Measurements from ENCODE around the gene SLC22A1. TPM values are rescaled to one million over a fixed set of nuclear protein-coding genes. Genes with fewer than 3 reads are reported as not detected.

The SLC22A1 gene
- total and polyA plus RNA-seq, 10 of the 15 experiments (the other 5 are each of a cell fraction or from before 2014, with no cell fraction given): 0.09 to 0.28 (median 0.15) TPM; not detected in 3

DNA sequence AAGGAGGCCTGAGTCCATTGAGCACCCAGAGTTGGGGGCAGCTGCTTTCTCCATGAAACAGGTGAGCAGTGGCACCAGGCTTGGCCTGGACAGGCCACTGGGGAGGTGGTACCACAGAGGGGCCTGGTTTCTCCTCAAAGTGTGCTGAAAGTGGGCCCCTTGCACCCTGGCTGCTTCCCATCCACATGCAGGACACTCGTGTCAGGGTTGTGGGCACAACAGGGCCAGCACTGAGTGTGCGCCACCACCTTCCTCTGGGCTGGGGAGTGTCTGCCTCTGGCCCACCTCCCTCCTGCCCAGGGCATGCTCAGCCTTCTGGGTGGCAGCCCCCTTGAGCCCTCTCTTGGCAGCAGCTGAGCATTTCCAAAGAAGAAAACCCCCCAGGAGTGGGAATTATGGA lies 5.2 kb upstream of the SLC22A1 start:
- ATAC-seq (no peak), DNase-seq (ENCODE audit: low read depth, low spot score) (no peak), FAIRE-seq (no peak)
- in situ Hi-C loops (cut with MboI) (no loop called here), intact Hi-C loops (cut with micrococcal nuclease; ENCODE audit: unreplicated experiment) (no loop called here)
- no peaks in the 10 kb centered on the region for H3K4me1 ChIP-seq (ENCODE audit: control insufficient read depth, insufficient read depth, low read length)
- WGBS (ENCODE audit: insufficient coverage, insufficient replicate concordance, low lambda C conversion rate, missing lambda C conversion rate): 69% methylated on average over 2 of the region's 2 CpGs
- no peaks in the 10 kb centered on the region for H3K36me3 ChIP-seq (ENCODE audit: control insufficient read depth in 2 of 2, insufficient read depth in 2 of 2, low read length in 1 of 2)
- H3K4me3 ChIP-seq: no peak overlapping the region
- ChIA-PET POLR2A (no interaction called here), CTCF (no interaction called here), SMC1A (ENCODE audit: uncharacterized antibody, unreplicated experiment) (no interaction called here), RAD21 (ENCODE audit: unreplicated experiment) (no interaction called here)
- no peak overlapping the region for H2AFZ ChIP-seq (ENCODE audit: control insufficient read depth, low read depth, low read length)
- H3K9ac ChIP-seq (ENCODE audit: control insufficient read depth, insufficient read depth, low read length): no peak overlapping the region
- H3K79me2 ChIP-seq (ENCODE audit: control insufficient read depth, insufficient read depth, low read length): no peaks in the 10 kb centered on the region
- no peak overlapping the region for H3K4me2 ChIP-seq (ENCODE audit: control insufficient read depth, insufficient read depth)
- BruUV-seq (replicated peaks): no TSS peak
- H3K27me3 ChIP-seq (replicated peaks in 1 of 2; ENCODE audit: control insufficient read depth in 2 of 2, insufficient read depth in 2 of 2, low read length in 1 of 2): no peaks in the 10 kb centered on the region
- H3K9me3 ChIP-seq (replicated peaks; ENCODE audit: control insufficient read depth, insufficient read depth, low read length): no peaks in the 10 kb centered on the region; the same call in 2 of the 3 replicates
- H4K20me1 ChIP-seq (ENCODE audit: control insufficient read depth, insufficient read depth): no peaks in the 10 kb centered on the region
- H3K27ac ChIP-seq (ENCODE audit: control insufficient read depth, insufficient read depth): no peak overlapping the region
- TF ChIP-seq EED (IDR thresholded peaks at IDR 0.05; ENCODE audit: low read depth) (no peak), PML (IDR thresholded peaks at IDR 0.05; ENCODE audit: low read length) (no peak), WRNIP1 (IDR thresholded peaks at IDR 0.05; ENCODE audit: borderline replicate concordance, low read depth, low read length) (no peak), TBL1XR1 (IDR thresholded peaks at IDR 0.05; ENCODE audit: low read depth, low read length) (no peak), EGR1 (IDR thresholded peaks at IDR 0.05; ENCODE audit: borderline replicate concordance in 1 of 2, low read depth in 2 of 2, low read length in 2 of 2) (no peak), ZSCAN29 (IDR thresholded peaks at IDR 0.05) (no peak), MTA3 (IDR thresholded peaks at IDR 0.05; ENCODE audit: borderline replicate concordance, low read length) (no peak)
- TF ChIP-seq, protein P1, sequence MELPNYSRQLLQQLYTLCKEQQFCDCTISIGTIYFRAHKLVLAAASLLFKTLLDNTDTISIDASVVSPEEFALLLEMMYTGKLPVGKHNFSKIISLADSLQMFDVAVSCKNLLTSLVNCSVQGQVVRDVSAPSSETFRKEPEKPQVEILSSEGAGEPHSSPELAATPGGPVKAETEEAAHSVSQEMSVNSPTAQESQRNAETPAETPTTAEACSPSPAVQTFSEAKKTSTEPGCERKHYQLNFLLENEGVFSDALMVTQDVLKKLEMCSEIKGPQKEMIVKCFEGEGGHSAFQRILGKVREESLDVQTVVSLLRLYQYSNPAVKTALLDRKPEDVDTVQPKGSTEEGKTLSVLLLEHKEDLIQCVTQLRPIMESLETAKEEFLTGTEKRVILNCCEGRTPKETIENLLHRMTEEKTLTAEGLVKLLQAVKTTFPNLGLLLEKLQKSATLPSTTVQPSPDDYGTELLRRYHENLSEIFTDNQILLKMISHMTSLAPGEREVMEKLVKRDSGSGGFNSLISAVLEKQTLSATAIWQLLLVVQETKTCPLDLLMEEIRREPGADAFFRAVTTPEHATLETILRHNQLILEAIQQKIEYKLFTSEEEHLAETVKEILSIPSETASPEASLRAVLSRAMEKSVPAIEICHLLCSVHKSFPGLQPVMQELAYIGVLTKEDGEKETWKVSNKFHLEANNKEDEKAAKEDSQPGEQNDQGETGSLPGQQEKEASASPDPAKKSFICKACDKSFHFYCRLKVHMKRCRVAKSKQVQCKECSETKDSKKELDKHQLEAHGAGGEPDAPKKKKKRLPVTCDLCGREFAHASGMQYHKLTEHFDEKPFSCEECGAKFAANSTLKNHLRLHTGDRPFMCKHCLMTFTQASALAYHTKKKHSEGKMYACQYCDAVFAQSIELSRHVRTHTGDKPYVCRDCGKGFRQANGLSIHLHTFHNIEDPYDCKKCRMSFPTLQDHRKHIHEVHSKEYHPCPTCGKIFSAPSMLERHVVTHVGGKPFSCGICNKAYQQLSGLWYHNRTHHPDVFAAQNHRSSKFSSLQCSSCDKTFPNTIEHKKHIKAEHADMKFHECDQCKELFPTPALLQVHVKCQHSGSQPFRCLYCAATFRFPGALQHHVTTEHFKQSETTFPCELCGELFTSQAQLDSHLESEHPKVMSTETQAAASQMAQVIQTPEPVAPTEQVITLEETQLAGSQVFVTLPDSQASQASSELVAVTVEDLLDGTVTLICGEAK (IDR thresholded peaks at IDR 0.05; ENCODE audit: borderline replicate concordance): no peak
- TF ChIP-seq, protein P2, sequence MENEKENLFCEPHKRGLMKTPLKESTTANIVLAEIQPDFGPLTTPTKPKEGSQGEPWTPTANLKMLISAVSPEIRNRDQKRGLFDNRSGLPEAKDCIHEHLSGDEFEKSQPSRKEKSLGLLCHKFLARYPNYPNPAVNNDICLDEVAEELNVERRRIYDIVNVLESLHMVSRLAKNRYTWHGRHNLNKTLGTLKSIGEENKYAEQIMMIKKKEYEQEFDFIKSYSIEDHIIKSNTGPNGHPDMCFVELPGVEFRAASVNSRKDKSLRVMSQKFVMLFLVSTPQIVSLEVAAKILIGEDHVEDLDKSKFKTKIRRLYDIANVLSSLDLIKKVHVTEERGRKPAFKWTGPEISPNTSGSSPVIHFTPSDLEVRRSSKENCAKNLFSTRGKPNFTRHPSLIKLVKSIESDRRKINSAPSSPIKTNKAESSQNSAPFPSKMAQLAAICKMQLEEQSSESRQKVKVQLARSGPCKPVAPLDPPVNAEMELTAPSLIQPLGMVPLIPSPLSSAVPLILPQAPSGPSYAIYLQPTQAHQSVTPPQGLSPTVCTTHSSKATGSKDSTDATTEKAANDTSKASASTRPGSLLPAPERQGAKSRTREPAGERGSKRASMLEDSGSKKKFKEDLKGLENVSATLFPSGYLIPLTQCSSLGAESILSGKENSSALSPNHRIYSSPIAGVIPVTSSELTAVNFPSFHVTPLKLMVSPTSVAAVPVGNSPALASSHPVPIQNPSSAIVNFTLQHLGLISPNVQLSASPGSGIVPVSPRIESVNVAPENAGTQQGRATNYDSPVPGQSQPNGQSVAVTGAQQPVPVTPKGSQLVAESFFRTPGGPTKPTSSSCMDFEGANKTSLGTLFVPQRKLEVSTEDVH (IDR thresholded peaks at IDR 0.05; ENCODE audit: low read depth, partially characterized antibody): no peak
- TF ChIP-seq, protein P3, sequence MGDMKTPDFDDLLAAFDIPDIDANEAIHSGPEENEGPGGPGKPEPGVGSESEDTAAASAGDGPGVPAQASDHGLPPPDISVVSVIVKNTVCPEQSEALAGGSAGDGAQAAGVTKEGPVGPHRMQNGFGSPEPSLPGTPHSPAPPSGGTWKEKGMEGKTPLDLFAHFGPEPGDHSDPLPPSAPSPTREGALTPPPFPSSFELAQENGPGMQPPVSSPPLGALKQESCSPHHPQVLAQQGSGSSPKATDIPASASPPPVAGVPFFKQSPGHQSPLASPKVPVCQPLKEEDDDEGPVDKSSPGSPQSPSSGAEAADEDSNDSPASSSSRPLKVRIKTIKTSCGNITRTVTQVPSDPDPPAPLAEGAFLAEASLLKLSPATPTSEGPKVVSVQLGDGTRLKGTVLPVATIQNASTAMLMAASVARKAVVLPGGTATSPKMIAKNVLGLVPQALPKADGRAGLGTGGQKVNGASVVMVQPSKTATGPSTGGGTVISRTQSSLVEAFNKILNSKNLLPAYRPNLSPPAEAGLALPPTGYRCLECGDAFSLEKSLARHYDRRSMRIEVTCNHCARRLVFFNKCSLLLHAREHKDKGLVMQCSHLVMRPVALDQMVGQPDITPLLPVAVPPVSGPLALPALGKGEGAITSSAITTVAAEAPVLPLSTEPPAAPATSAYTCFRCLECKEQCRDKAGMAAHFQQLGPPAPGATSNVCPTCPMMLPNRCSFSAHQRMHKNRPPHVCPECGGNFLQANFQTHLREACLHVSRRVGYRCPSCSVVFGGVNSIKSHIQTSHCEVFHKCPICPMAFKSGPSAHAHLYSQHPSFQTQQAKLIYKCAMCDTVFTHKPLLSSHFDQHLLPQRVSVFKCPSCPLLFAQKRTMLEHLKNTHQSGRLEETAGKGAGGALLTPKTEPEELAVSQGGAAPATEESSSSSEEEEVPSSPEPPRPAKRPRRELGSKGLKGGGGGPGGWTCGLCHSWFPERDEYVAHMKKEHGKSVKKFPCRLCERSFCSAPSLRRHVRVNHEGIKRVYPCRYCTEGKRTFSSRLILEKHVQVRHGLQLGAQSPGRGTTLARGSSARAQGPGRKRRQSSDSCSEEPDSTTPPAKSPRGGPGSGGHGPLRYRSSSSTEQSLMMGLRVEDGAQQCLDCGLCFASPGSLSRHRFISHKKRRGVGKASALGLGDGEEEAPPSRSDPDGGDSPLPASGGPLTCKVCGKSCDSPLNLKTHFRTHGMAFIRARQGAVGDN (IDR thresholded peaks at IDR 0.05): no peak
- TF ChIP-seq, protein P4, sequence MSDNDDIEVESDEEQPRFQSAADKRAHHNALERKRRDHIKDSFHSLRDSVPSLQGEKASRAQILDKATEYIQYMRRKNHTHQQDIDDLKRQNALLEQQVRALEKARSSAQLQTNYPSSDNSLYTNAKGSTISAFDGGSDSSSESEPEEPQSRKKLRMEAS (IDR thresholded peaks at IDR 0.05; ENCODE audit: low read depth, low read length): no peak

All from GM12878 (cell line).